ENCODE results near the gene PUM2. TPM values are rescaled to one million over a fixed set of nuclear protein-coding genes. Genes with fewer than 3 reads are reported as not detected.

Gene PUM2
- total and polyA plus RNA-seq, 2 of the 13 experiments (the other 11 are each of a cell fraction or from before 2014, with no cell fraction given): 69.6 to 69.8 TPM

DNA sequence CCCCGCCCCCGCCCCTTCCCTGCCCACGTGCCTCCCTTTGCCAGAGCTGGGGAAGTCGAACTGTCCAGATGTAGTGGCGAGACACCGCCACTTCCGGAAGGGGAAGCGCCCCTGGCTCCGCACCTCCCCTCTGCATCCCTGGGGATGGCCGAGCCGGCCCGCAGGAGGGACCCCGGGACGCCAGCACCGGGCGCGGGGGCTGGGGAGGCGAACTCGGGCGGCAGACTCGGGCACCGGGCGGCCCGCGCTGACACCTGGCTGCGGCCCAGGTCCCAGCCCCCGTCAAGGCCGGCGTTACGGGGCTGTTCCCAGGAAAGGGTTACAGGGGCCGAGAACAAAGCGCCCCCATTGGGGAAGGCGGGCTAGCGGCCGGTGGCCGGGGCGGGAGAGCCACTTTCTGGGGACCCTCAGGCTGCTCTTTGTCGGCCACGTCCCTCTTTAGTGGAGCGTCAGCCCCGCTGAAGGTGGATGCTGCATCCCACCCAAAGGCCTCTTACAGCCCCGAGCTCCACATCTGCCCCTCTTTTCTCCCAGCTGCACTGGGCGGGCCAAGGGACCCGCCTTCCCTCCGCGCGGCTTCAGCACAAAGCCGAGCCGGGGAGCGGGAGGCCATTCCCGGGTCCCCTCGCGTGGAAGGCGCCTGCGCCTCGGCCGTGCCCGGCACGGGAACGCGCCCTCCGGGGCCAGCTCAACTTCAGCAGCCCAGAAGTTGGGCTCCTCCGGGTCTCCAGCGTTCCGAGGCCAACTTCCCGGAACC lies 127.1 kb downstream of the PUM2 start (continued):
- no peak; the same call in 1 of the 2 replicates for TF ChIP-seq ZNF768 (CRISPR knock-in tag; IDR thresholded peaks at IDR 0.05)
- TF ChIP-seq, protein P1, sequence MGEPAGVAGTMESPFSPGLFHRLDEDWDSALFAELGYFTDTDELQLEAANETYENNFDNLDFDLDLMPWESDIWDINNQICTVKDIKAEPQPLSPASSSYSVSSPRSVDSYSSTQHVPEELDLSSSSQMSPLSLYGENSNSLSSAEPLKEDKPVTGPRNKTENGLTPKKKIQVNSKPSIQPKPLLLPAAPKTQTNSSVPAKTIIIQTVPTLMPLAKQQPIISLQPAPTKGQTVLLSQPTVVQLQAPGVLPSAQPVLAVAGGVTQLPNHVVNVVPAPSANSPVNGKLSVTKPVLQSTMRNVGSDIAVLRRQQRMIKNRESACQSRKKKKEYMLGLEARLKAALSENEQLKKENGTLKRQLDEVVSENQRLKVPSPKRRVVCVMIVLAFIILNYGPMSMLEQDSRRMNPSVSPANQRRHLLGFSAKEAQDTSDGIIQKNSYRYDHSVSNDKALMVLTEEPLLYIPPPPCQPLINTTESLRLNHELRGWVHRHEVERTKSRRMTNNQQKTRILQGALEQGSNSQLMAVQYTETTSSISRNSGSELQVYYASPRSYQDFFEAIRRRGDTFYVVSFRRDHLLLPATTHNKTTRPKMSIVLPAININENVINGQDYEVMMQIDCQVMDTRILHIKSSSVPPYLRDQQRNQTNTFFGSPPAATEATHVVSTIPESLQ (CRISPR knock-in tag; conservative IDR thresholded peaks at IDR 0.05): no peak
- TF ChIP-seq ZNF577 (CRISPR knock-in tag; IDR thresholded peaks at IDR 0.05; ENCODE audit: borderline replicate concordance, low read depth): no peak
- TF ChIP-seq, protein P2, sequence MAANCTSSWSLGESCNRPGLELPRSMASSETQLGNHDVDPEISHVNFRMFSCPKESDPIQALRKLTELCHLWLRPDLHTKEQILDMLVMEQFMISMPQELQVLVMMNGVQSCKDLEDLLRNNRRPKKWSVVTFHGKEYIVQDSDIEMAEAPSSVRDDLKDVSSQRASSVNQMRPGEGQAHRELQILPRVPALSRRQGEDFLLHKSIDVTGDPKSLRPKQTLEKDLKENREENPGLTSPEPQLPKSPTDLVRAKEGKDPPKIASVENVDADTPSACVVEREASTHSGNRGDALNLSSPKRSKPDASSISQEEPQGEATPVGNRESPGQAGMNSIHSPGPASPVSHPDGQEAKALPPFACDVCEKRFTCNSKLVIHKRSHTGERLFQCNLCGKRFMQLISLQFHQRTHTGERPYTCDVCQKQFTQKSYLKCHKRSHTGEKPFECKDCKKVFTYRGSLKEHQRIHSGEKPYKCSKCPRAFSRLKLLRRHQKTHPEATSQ (CRISPR knock-in tag; IDR thresholded peaks at IDR 0.05; ENCODE audit: borderline replicate concordance): no peak
- TF ChIP-seq, protein P3, sequence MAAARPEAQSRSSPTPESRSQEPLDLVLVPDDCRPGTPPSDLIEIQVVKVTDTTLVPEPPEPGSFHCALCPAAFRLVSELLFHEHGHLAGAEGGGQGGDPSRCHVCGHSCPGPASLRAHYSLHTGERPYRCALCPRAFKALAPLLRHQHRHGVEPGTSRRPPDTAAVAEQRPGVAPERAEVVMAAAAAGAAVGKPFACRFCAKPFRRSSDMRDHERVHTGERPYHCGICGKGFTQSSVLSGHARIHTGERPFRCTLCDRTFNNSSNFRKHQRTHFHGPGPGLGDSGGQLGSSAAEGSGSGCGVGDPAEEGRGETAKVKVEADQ (CRISPR knock-in tag; IDR thresholded peaks at IDR 0.05; ENCODE audit: borderline replicate concordance): 0 out of 2 replicates have a peak, but pooled peaks have one; percentile 34
- TF ChIP-seq ELF4 (CRISPR knock-in tag; IDR thresholded peaks at IDR 0.05; ENCODE audit: borderline replicate concordance): 0 out of 2 replicates have a peak, but pooled peaks have one; percentile 81
- TF ChIP-seq MAFK (conservative IDR thresholded peaks at IDR 0.05 in 1 of 2, IDR thresholded peaks at IDR 0.05 in 1 of 2; ENCODE audit: low read length in 2 of 2): no peak
- no peak for TF ChIP-seq SNAI1 (CRISPR knock-in tag; IDR thresholded peaks at IDR 0.05; ENCODE audit: borderline replicate concordance)
- TF ChIP-seq RXRB (CRISPR knock-in tag; IDR thresholded peaks at IDR 0.05; ENCODE audit: borderline replicate concordance): no peak
- no peak for TF ChIP-seq NCOA5 (CRISPR knock-in tag; IDR thresholded peaks at IDR 0.05)
- no peak for TF ChIP-seq ATF1 (CRISPR knock-in tag; IDR thresholded peaks at IDR 0.05)
- TF ChIP-seq, protein P4, sequence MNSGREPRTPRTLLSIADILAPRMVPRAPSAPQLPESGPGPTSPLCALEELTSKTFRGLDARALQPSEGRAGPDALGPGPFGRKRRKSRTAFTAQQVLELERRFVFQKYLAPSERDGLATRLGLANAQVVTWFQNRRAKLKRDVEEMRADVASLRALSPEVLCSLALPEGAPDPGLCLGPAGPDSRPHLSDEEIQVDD (CRISPR knock-in tag; IDR thresholded peaks at IDR 0.05; ENCODE audit: borderline replicate concordance): peak; percentile 35; the same call in 1 of the 2 replicates
- no peak for TF ChIP-seq CC2D1A (CRISPR knock-in tag; IDR thresholded peaks at IDR 0.05)
- TF ChIP-seq ZNF484 (CRISPR knock-in tag; IDR thresholded peaks at IDR 0.05; ENCODE audit: borderline replicate concordance, low read depth): no peak
- no peak for TF ChIP-seq ZNF713 (CRISPR knock-in tag; IDR thresholded peaks at IDR 0.05)
- TF ChIP-seq, protein P5, sequence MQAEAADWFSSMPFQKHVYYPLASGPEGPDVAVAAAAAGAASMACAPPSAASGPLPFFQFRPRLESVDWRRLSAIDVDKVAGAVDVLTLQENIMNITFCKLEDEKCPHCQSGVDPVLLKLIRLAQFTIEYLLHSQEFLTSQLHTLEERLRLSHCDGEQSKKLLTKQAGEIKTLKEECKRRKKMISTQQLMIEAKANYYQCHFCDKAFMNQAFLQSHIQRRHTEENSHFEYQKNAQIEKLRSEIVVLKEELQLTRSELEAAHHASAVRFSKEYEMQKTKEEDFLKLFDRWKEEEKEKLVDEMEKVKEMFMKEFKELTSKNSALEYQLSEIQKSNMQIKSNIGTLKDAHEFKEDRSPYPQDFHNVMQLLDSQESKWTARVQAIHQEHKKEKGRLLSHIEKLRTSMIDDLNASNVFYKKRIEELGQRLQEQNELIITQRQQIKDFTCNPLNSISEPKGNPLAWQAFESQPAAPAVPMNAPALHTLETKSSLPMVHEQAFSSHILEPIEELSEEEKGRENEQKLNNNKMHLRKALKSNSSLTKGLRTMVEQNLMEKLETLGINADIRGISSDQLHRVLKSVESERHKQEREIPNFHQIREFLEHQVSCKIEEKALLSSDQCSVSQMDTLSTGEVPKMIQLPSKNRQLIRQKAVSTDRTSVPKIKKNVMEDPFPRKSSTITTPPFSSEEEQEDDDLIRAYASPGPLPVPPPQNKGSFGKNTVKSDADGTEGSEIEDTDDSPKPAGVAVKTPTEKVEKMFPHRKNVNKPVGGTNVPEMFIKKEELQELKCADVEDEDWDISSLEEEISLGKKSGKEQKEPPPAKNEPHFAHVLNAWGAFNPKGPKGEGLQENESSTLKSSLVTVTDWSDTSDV (CRISPR knock-in tag; IDR thresholded peaks at IDR 0.05): no peak
- TF ChIP-seq TBX2 (CRISPR knock-in tag; IDR thresholded peaks at IDR 0.05; ENCODE audit: borderline replicate concordance): peak; percentile 40
